WTC11 (cell line): ENCODE data around the gene RHOJ. TPM values are rescaled to one million over a fixed set of nuclear protein-coding genes. Genes with fewer than 3 reads are reported as not detected.

Source experiments
- ATAC-seq: fragments of 200-7000 bp; cut with Tn5 transposase; 2 replicates; pipeline ENCODE4 v1.10.0; 2021; ENCODE audit warnings: mild to moderate bottlenecking, moderate library complexity
- CTCF ChIA-PET: fragments of 300-600 bp; sonication (Branson Sonifier 250); formaldehyde crosslinking; loops from one replicate; lab custom pipeline; 2021; ENCODE audit warnings: antibody characterized with exemption; lab: Charles Lee
- POLR2A ChIA-PET: fragments of 350-600 bp; sonication (Branson Sonifier 250); formaldehyde crosslinking; loops from one replicate; lab custom pipeline; 2021; ENCODE audit warnings: antibody characterized with exemption; lab: Charles Lee
- DNase-seq: peaks from one replicate; pipeline ENCODE4 v3.0.0; 2021; ENCODE audit warnings: low spot score
- H3K27ac Mint-ChIP-seq: 2 replicates; pipeline ENCODE4 v1.8.0; 2021; ENCODE audit warnings: mixed read lengths
- H3K27me3 Mint-ChIP-seq: 2 replicates; pipeline ENCODE4 v1.8.0; 2021; ENCODE audit warnings: low read depth, mild to moderate bottlenecking, moderate library complexity, mixed read lengths
- H3K36me3 Mint-ChIP-seq: 2 replicates; pipeline ENCODE4 v1.8.0; 2021; ENCODE audit warnings: mixed read lengths
- H3K4me1 Mint-ChIP-seq: 2 replicates; pipeline ENCODE4 v1.8.0; 2022; ENCODE audit warnings: mixed read lengths
- H3K4me3 Mint-ChIP-seq: 2 replicates; pipeline ENCODE4 v1.8.0; 2021; ENCODE audit warnings: mild to moderate bottlenecking, moderate library complexity, mixed read lengths
- H3K9me3 Mint-ChIP-seq: 2 replicates; pipeline ENCODE4 v1.8.0; 2021; ENCODE audit warnings: mixed read lengths
- CREB1 ChIP-seq: sonication (generic); formaldehyde crosslinking; IDR thresholded peaks from 2 replicates; pipeline ENCODE4 v1.8.0; 2023; ENCODE audit warnings: mild to moderate bottlenecking, missing genetic modification reagents
- IRF2 ChIP-seq: sonication (generic); formaldehyde crosslinking; IDR thresholded peaks from 2 replicates; pipeline ENCODE4 v1.8.0; 2022; ENCODE audit warnings: low read depth, missing genetic modification reagents, borderline replicate concordance
- JUN ChIP-seq: sonication (generic); formaldehyde crosslinking; IDR thresholded peaks from 2 replicates; pipeline ENCODE4 v1.8.0; 2023; ENCODE audit warnings: mild to moderate bottlenecking, missing genetic modification reagents
- MYBL2 ChIP-seq: sonication (generic); formaldehyde crosslinking; IDR thresholded peaks from 2 replicates; pipeline ENCODE4 v1.8.1; 2023; ENCODE audit warnings: mild to moderate bottlenecking, moderate library complexity, missing genetic modification reagents
- PRRX2 ChIP-seq: fragments of 250-450 bp; sonication (Bioruptor Pico); IDR thresholded peaks from 2 replicates; pipeline ENCODE4 v1.8.0; 2021; ENCODE audit warnings: mild to moderate bottlenecking
- SMAD4 ChIP-seq: sonication (generic); formaldehyde crosslinking; IDR thresholded peaks from 2 replicates; pipeline ENCODE4 v1.8.0; 2022; ENCODE audit warnings: mild to moderate bottlenecking, missing genetic modification reagents
- total RNA-seq: library from RNA; stranded (reverse); gene quantifications from 3 replicates; pipeline ENCODE4 v1.2.3, GENCODE V29; 2021
- TF ChIP-seq, protein P1 (sequence below): fragments of 250-450 bp; sonication (Bioruptor Pico); IDR thresholded peaks from 2 replicates; pipeline ENCODE4 v1.8.0; 2021; ENCODE audit warnings: mild to moderate bottlenecking
- TF ChIP-seq, protein P2 (sequence below): sonication (generic); formaldehyde crosslinking; IDR thresholded peaks from 2 replicates; pipeline ENCODE4 v1.8.1; 2022; ENCODE audit warnings: low read depth, missing genetic modification reagents, borderline replicate concordance
- TF ChIP-seq, protein P3 (sequence below): sonication (generic); formaldehyde crosslinking; IDR thresholded peaks from 2 replicates; pipeline ENCODE4 v1.8.1; 2023; ENCODE audit warnings: mild to moderate bottlenecking, missing genetic modification reagents
- TF ChIP-seq, protein P4 (sequence below): fragments of 250-450 bp; sonication (Bioruptor Pico); IDR thresholded peaks from 2 replicates; pipeline ENCODE4 v1.9.0; 2021; ENCODE audit warnings: mild to moderate bottlenecking
- TF ChIP-seq, protein P5 (sequence below): fragments of 250-450 bp; sonication (Bioruptor Pico); conservative IDR thresholded peaks from 2 replicates; pipeline ENCODE4 v1.9.0; 2021; ENCODE audit warnings: mild to moderate bottlenecking
- TF ChIP-seq, protein P6 (sequence below): fragments of 250-450 bp; sonication (Bioruptor Pico); IDR thresholded peaks from 2 replicates; pipeline ENCODE4 v1.9.0; 2021; ENCODE audit warnings: moderate library complexity, mild to moderate bottlenecking, inconsistent platforms, borderline replicate concordance
- TF ChIP-seq, protein P7 (sequence below): sonication (generic); formaldehyde crosslinking; IDR thresholded peaks from 2 replicates; pipeline ENCODE4 v1.8.1; 2023; ENCODE audit warnings: mild to moderate bottlenecking, missing genetic modification reagents, moderate library complexity
- TF ChIP-seq, protein P8 (sequence below): sonication (generic); formaldehyde crosslinking; IDR thresholded peaks from 2 replicates; pipeline ENCODE4 v1.8.1; 2023; ENCODE audit warnings: mild to moderate bottlenecking, missing genetic modification reagents, moderate library complexity

The RHOJ gene
- total RNA-seq, 1 experiment from 2014 or later, result 0.13 TPM

DNA sequence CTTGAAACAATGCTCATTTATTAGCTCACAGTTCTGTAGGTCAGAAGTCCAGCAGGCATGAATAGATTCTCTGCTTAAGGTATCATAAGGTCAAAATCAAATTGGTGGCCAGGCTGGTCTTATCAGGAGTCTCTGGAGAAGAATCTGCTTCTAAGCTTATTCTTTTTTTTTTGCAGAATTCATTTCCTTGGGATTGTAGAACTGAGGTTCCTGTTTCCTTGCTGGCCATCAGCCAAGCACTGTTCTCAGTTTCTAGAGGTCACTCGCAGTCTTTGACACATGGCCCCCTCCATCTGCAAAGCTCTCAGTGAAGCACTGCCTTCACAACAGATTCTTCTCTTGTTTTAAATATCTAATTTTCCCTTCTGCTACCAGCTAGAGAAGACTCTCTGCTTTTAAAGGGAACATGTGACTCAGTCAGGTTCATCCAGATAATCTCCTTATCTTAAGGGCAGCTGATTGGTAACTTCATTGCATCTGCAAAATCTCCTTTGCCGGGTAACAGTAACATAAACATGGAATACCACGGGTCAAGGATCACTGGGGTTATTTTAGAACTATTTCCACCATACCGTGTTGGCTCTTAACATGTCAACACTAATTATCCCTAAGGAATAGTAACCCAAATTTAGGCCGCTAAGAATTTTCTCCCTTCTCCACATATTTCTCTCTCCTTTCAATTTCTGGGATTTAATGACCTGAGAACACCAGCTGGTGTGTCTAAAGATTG is 25.3 kb downstream of the RHOJ start:
- DNase-seq, result no peak
- H3K9me3 Mint-ChIP-seq, result peaks cover 6% of the 10 kb centered on the region
- POLR2A ChIA-PET, result no interaction called here
- H3K36me3 Mint-ChIP-seq, result no peaks in the 10 kb centered on the region
- H3K4me3 Mint-ChIP-seq, result no peak overlapping the region
- H3K27me3 Mint-ChIP-seq, result no peaks in the 10 kb centered on the region
- TF ChIP-seq, protein P1, sequence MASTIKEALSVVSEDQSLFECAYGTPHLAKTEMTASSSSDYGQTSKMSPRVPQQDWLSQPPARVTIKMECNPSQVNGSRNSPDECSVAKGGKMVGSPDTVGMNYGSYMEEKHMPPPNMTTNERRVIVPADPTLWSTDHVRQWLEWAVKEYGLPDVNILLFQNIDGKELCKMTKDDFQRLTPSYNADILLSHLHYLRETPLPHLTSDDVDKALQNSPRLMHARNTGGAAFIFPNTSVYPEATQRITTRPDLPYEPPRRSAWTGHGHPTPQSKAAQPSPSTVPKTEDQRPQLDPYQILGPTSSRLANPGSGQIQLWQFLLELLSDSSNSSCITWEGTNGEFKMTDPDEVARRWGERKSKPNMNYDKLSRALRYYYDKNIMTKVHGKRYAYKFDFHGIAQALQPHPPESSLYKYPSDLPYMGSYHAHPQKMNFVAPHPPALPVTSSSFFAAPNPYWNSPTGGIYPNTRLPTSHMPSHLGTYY (CRISPR knock-in tag), result no peak
- TF ChIP-seq, protein P2, sequence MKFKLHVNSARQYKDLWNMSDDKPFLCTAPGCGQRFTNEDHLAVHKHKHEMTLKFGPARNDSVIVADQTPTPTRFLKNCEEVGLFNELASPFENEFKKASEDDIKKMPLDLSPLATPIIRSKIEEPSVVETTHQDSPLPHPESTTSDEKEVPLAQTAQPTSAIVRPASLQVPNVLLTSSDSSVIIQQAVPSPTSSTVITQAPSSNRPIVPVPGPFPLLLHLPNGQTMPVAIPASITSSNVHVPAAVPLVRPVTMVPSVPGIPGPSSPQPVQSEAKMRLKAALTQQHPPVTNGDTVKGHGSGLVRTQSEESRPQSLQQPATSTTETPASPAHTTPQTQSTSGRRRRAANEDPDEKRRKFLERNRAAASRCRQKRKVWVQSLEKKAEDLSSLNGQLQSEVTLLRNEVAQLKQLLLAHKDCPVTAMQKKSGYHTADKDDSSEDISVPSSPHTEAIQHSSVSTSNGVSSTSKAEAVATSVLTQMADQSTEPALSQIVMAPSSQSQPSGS (CRISPR knock-in tag), result no peak
- no peak for TF ChIP-seq MYBL2 (CRISPR knock-in tag)
- TF ChIP-seq, protein P3, sequence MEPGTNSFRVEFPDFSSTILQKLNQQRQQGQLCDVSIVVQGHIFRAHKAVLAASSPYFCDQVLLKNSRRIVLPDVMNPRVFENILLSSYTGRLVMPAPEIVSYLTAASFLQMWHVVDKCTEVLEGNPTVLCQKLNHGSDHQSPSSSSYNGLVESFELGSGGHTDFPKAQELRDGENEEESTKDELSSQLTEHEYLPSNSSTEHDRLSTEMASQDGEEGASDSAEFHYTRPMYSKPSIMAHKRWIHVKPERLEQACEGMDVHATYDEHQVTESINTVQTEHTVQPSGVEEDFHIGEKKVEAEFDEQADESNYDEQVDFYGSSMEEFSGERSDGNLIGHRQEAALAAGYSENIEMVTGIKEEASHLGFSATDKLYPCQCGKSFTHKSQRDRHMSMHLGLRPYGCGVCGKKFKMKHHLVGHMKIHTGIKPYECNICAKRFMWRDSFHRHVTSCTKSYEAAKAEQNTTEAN (CRISPR knock-in tag), result no peak
- TF ChIP-seq, protein P4, sequence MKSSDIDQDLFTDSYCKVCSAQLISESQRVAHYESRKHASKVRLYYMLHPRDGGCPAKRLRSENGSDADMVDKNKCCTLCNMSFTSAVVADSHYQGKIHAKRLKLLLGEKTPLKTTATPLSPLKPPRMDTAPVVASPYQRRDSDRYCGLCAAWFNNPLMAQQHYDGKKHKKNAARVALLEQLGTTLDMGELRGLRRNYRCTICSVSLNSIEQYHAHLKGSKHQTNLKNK, result no peak
- no peak for TF ChIP-seq JUN (CRISPR knock-in tag)
- TF ChIP-seq PRRX2, result no peak
- TF ChIP-seq, protein P5, sequence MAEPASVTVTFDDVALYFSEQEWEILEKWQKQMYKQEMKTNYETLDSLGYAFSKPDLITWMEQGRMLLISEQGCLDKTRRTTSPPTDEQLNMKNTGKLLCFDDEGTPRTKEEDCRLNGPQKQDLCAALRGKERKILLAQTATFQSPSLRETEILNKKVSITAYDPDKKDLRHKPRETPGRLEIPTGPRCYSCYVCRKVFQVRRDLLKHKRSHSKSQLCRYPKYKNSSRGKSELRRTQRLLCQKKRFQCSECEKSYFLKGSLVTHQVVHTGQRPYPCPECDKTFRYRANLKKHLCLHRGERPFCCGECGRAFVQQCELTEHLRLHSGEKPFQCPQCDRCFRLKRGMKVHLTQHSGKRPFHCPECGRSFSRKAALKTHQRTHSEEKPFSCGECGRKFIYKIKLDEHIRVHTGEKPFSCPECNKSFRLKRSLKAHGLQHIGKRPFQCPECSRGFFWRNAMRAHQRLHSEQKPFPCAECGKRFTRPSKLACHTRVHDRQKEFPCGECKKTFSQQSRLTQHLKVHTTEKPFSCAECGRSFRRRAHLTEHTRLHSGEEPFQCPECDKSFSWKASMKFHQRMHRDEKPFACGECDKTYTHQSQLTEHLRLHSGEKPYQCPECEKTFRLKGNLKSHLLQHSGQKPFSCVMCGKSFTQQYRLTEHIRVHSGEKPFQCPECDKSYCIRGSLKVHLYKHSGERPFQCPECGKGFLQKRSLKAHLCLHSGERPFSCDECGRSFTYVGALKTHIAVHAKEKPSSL, result no peak
- no peak for ATAC-seq
- CTCF ChIA-PET, result no interaction called here
- H3K27ac Mint-ChIP-seq, result no peak overlapping the region
- H3K4me1 Mint-ChIP-seq, result no peaks in the 10 kb centered on the region; the same call in 1 of the 2 replicates

DNA sequence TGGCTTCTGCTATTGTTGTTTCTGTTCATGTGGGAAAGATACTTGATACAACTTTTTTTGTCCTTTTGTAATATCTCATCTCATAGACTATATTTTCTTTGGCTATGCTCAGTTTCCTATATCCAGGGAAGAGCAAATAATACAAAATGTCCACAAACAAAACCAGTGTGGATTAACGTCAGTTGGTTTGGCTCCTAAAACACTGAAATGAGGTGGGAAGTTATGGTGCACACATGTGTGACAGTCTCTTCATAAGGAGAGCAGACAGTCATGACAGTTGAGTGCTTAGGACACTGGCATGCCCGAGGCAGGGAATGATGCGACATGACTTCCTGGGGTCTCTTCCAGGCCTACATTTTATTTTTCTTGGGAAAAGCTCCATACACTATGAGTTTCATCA is 27.5 kb downstream of the RHOJ start:
- DNase-seq (no peak), ATAC-seq (no peak)
- peaks cover 6% of the 10 kb centered on the region for H3K9me3 Mint-ChIP-seq
- TF ChIP-seq, protein P6, sequence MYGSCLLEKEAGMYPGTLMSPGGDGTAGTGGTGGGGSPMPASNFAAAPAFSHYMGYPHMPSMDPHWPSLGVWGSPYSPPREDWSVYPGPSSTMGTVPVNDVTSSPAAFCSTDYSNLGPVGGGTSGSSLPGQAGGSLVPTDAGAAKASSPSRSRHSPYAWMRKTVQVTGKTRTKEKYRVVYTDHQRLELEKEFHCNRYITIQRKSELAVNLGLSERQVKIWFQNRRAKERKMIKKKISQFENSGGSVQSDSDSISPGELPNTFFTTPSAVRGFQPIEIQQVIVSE, result no peak
- TF ChIP-seq, protein P7, sequence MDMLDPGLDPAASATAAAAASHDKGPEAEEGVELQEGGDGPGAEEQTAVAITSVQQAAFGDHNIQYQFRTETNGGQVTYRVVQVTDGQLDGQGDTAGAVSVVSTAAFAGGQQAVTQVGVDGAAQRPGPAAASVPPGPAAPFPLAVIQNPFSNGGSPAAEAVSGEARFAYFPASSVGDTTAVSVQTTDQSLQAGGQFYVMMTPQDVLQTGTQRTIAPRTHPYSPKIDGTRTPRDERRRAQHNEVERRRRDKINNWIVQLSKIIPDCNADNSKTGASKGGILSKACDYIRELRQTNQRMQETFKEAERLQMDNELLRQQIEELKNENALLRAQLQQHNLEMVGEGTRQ (CRISPR knock-in tag), result no peak
- TF ChIP-seq CREB1, result no peak
- no peak for TF ChIP-seq SMAD4 (CRISPR knock-in tag)
- TF ChIP-seq IRF2 (CRISPR knock-in tag), result no peak
- TF ChIP-seq, protein P5, result no peak
- TF ChIP-seq, protein P3 (CRISPR knock-in tag), result no peak
- TF ChIP-seq, protein P8, sequence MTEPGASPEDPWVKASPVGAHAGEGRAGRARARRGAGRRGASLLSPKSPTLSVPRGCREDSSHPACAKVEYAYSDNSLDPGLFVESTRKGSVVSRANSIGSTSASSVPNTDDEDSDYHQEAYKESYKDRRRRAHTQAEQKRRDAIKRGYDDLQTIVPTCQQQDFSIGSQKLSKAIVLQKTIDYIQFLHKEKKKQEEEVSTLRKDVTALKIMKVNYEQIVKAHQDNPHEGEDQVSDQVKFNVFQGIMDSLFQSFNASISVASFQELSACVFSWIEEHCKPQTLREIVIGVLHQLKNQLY (CRISPR knock-in tag), result no peak
- H3K36me3 Mint-ChIP-seq, result no peaks in the 10 kb centered on the region
- H3K4me3 Mint-ChIP-seq, result no peak overlapping the region
- H3K4me1 Mint-ChIP-seq, result peaks cover 16% of the 10 kb centered on the region
- no peaks in the 10 kb centered on the region for H3K27me3 Mint-ChIP-seq
- CTCF ChIA-PET, result no interaction called here
- H3K27ac Mint-ChIP-seq, result no peak overlapping the region
- POLR2A ChIA-PET, result no interaction called here
